K562 (cell line): ENCODE measurements around the gene CBL. TPM values are rescaled to one million over a fixed set of nuclear protein-coding genes. Genes with fewer than 3 reads are reported as not detected.
A peak's percentile ranks its signal among the peaks of the same experiment; 100 is the strongest.

Experiments
- E2F3 ChIP-seq: fragments of 250-450 bp; sonication (Bioruptor Pico); IDR thresholded peaks from 2 replicates; pipeline ENCODE4 v1.4.0; 2020; ENCODE audit warnings: mild to moderate bottlenecking
- HLTF ChIP-seq: fragments of 450-650 bp; IDR thresholded peaks from 2 replicates; pipeline ENCODE4 v1.6.1; 2016
- IRF2 ChIP-seq: sonication (generic); formaldehyde crosslinking; IDR thresholded peaks from 2 replicates; pipeline ENCODE4 v1.8.1; 2022; ENCODE audit warnings: mild to moderate bottlenecking, missing genetic modification reagents
- SFPQ ChIP-seq: fragments of 200-400 bp; formaldehyde crosslinking; IDR thresholded peaks from 2 replicates; pipeline ENCODE4 v1.6.1; 2017; ENCODE audit warnings: mild to moderate bottlenecking, low read depth, low read length, moderate library complexity
- SP2 ChIP-seq: IDR thresholded peaks from 2 replicates; pipeline ENCODE4 v1.6.1; 2011; ENCODE audit warnings: mild to moderate bottlenecking, low read depth, low read length, moderate library complexity; ENCODE audit not compliant: poor library complexity, severe bottlenecking; ENCODE audit errors: extremely low read depth
- TEAD4 ChIP-seq, 2 experiments: sonication (generic) in 1 of 2; formaldehyde crosslinking in 1 of 2; IDR thresholded peaks; 2 replicates each; pipeline versions ENCODE4 v1.6.1 to v1.8.0; 2012 to 2022; ENCODE audit warnings: borderline replicate concordance in 1 of 2, inconsistent platforms in 1 of 2, low read length in 1 of 2, mild to moderate bottlenecking in 1 of 2, missing genetic modification reagents in 1 of 2
- TFE3 ChIP-seq: fragments of 450-650 bp; formaldehyde crosslinking; IDR thresholded peaks from 2 replicates; pipeline ENCODE4 v1.4.0; 2020; ENCODE audit warnings: mild to moderate bottlenecking, mixed read lengths
- WHSC1 ChIP-seq: IDR thresholded peaks from one replicate; pipeline ENCODE4 v1.6.1; 2012; ENCODE audit warnings: low read length, control low read depth, inconsistent platforms
- polyA plus RNA-seq, 8 experiments: library from polyadenylated mRNA; depleted of rRNA in 4 of 8; stranded (reverse) in 5 of 8; unstranded in 3 of 8; fragments of >200 nt; fragmentation: Nextera tagmentation in 2 of 8; fragmentation: Illumina TruSeq in 1 of 8; extraction: Ambion mirVana in 2 of 8; extraction: Trizol in 1 of 8; gene quantifications; 2 replicates each; pipeline versions ENCODE4 v1.2.1 to v1.2.3, GENCODE V29; 2011 to 2014; ENCODE audit warnings: inconsistent platforms in 1 of 8, missing spikeins in 1 of 8
- total RNA-seq, 7 experiments: library from RNA; depleted of rRNA in 6 of 7; stranded (reverse); fragments of >200 nt in 6 of 7; fragmentation: Illumina TruSeq in 2 of 7; extraction: Trizol in 2 of 7; gene quantifications; 2 replicates each; pipeline versions ENCODE4 v1.2.1 to v1.2.3, GENCODE V29; 2011 to 2021; ENCODE audit warnings: low replicate concordance in 1 of 7
- TF ChIP-seq, protein P1 (sequence below): fragments of 200-600 bp; sonication (generic); IDR thresholded peaks from one replicate; pipeline ENCODE4 v1.6.1; 2012; ENCODE audit warnings: mild to moderate bottlenecking, low read depth, low read length, inconsistent platforms
- TF ChIP-seq, protein P2 (sequence below): IDR thresholded peaks from 2 replicates; pipeline ENCODE4 v1.6.1; 2014; ENCODE audit warnings: antibody characterized with exemption

Gene CBL
- total and polyA plus RNA-seq, 9 of the 15 experiments (the other 6 are each of a cell fraction or from before 2014, with no cell fraction given): 3.2 to 24.9 (median 9.9) TPM

- TF ChIP-seq, protein P1, sequence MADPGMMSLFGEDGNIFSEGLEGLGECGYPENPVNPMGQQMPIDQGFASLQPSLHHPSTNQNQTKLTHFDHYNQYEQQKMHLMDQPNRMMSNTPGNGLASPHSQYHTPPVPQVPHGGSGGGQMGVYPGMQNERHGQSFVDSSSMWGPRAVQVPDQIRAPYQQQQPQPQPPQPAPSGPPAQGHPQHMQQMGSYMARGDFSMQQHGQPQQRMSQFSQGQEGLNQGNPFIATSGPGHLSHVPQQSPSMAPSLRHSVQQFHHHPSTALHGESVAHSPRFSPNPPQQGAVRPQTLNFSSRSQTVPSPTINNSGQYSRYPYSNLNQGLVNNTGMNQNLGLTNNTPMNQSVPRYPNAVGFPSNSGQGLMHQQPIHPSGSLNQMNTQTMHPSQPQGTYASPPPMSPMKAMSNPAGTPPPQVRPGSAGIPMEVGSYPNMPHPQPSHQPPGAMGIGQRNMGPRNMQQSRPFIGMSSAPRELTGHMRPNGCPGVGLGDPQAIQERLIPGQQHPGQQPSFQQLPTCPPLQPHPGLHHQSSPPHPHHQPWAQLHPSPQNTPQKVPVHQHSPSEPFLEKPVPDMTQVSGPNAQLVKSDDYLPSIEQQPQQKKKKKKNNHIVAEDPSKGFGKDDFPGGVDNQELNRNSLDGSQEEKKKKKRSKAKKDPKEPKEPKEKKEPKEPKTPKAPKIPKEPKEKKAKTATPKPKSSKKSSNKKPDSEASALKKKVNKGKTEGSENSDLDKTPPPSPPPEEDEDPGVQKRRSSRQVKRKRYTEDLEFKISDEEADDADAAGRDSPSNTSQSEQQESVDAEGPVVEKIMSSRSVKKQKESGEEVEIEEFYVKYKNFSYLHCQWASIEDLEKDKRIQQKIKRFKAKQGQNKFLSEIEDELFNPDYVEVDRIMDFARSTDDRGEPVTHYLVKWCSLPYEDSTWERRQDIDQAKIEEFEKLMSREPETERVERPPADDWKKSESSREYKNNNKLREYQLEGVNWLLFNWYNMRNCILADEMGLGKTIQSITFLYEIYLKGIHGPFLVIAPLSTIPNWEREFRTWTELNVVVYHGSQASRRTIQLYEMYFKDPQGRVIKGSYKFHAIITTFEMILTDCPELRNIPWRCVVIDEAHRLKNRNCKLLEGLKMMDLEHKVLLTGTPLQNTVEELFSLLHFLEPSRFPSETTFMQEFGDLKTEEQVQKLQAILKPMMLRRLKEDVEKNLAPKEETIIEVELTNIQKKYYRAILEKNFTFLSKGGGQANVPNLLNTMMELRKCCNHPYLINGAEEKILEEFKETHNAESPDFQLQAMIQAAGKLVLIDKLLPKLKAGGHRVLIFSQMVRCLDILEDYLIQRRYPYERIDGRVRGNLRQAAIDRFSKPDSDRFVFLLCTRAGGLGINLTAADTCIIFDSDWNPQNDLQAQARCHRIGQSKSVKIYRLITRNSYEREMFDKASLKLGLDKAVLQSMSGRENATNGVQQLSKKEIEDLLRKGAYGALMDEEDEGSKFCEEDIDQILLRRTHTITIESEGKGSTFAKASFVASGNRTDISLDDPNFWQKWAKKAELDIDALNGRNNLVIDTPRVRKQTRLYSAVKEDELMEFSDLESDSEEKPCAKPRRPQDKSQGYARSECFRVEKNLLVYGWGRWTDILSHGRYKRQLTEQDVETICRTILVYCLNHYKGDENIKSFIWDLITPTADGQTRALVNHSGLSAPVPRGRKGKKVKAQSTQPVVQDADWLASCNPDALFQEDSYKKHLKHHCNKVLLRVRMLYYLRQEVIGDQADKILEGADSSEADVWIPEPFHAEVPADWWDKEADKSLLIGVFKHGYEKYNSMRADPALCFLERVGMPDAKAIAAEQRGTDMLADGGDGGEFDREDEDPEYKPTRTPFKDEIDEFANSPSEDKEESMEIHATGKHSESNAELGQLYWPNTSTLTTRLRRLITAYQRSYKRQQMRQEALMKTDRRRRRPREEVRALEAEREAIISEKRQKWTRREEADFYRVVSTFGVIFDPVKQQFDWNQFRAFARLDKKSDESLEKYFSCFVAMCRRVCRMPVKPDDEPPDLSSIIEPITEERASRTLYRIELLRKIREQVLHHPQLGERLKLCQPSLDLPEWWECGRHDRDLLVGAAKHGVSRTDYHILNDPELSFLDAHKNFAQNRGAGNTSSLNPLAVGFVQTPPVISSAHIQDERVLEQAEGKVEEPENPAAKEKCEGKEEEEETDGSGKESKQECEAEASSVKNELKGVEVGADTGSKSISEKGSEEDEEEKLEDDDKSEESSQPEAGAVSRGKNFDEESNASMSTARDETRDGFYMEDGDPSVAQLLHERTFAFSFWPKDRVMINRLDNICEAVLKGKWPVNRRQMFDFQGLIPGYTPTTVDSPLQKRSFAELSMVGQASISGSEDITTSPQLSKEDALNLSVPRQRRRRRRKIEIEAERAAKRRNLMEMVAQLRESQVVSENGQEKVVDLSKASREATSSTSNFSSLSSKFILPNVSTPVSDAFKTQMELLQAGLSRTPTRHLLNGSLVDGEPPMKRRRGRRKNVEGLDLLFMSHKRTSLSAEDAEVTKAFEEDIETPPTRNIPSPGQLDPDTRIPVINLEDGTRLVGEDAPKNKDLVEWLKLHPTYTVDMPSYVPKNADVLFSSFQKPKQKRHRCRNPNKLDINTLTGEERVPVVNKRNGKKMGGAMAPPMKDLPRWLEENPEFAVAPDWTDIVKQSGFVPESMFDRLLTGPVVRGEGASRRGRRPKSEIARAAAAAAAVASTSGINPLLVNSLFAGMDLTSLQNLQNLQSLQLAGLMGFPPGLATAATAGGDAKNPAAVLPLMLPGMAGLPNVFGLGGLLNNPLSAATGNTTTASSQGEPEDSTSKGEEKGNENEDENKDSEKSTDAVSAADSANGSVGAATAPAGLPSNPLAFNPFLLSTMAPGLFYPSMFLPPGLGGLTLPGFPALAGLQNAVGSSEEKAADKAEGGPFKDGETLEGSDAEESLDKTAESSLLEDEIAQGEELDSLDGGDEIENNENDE: no peak
- TF ChIP-seq IRF2 (CRISPR knock-in tag) (no peak), WHSC1 (no peak), HLTF (peak; percentile 58; the same call in 1 of the 2 replicates), SFPQ (no peak), TEAD4 (IDR thresholded peaks at IDR 0.05; ENCODE audit: low read length) (no peak), TEAD4 (CRISPR knock-in tag; IDR thresholded peaks at IDR 0.05; ENCODE audit: borderline replicate concordance) (no peak), TFE3 (no peak), E2F3 (peak; percentile 64; the same call in 1 of the 2 replicates), SP2 (no peak)
- TF ChIP-seq, protein P2, sequence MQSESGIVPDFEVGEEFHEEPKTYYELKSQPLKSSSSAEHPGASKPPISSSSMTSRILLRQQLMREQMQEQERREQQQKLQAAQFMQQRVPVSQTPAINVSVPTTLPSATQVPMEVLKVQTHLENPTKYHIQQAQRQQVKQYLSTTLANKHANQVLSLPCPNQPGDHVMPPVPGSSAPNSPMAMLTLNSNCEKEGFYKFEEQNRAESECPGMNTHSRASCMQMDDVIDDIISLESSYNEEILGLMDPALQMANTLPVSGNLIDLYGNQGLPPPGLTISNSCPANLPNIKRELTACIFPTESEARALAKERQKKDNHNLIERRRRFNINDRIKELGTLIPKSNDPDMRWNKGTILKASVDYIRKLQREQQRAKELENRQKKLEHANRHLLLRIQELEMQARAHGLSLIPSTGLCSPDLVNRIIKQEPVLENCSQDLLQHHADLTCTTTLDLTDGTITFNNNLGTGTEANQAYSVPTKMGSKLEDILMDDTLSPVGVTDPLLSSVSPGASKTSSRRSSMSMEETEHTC: no peak
Measured at GRCh38 chr11:119356349-119357031, 150.4 kb downstream of the CBL start (continued).
